ENCODE data around the gene FLYWCH1. TPM values are rescaled to one million over a fixed set of nuclear protein-coding genes. Genes with fewer than 3 reads are reported as not detected.
"Not testable (repeated sequence)": the region's sequence is repeated elsewhere in the genome, so short reads cannot be mapped to it uniquely, and the experiment has no call there.

Gene FLYWCH1
- total RNA-seq, 1 donor from 2014 or later, result 5.1 TPM

- Histone ChIP-seq H3K9me3 (ENCODE audit: low read depth) (no peaks in the 10 kb centered on the region), H3K79me2 (ENCODE audit: low read depth) (no peaks in the 10 kb centered on the region), H4K20me1 (ENCODE audit: low read depth) (no peaks in the 10 kb centered on the region), H3F3A (ENCODE audit: low read depth) (peaks cover 21% of the 10 kb centered on the region), H3K4me1 (peaks cover 19% of the 10 kb centered on the region), H3K27me3 (peaks cover 10% of the 10 kb centered on the region), H3K4me3 (no peak overlapping the region), H2AFZ (replicated peaks) (no peak overlapping the region), H3K9ac (no peak overlapping the region), H3K4me2 (no peak overlapping the region), H3K27ac (no peak overlapping the region), H3K36me3 (no peaks in the 10 kb centered on the region)
- Mint-ChIP-seq H3K4me3 (no peak overlapping the region), H3K27me3 (ENCODE audit: insufficient read depth, low read depth) (peaks cover 2% of the 10 kb centered on the region), H3K27ac (no peak overlapping the region), H3K36me3 (peaks cover 2% of the 10 kb centered on the region), H3K4me1 (peaks cover 23% of the 10 kb centered on the region), H3K9me3 (no peaks in the 10 kb centered on the region)
- TF ChIP-seq, protein P1, sequence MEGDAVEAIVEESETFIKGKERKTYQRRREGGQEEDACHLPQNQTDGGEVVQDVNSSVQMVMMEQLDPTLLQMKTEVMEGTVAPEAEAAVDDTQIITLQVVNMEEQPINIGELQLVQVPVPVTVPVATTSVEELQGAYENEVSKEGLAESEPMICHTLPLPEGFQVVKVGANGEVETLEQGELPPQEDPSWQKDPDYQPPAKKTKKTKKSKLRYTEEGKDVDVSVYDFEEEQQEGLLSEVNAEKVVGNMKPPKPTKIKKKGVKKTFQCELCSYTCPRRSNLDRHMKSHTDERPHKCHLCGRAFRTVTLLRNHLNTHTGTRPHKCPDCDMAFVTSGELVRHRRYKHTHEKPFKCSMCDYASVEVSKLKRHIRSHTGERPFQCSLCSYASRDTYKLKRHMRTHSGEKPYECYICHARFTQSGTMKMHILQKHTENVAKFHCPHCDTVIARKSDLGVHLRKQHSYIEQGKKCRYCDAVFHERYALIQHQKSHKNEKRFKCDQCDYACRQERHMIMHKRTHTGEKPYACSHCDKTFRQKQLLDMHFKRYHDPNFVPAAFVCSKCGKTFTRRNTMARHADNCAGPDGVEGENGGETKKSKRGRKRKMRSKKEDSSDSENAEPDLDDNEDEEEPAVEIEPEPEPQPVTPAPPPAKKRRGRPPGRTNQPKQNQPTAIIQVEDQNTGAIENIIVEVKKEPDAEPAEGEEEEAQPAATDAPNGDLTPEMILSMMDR (IDR thresholded peaks at IDR 0.05), result no peak
- no peak for TF ChIP-seq EZH2 (IDR thresholded peaks at IDR 0.05)
- TF ChIP-seq EZH2phosphoT487 (IDR thresholded peaks at IDR 0.05), result no peak
- DNase-seq (ENCODE audit: low spot score), result no peak
These were observed 17.1 kb downstream of the FLYWCH1 start for GRCh38 chr16:2928796-2929195.

- Mint-ChIP-seq H3K27ac (no peak overlapping the region), H3K36me3 (peaks cover 7% of the 10 kb centered on the region), H3K27me3 (ENCODE audit: insufficient read depth, low read depth) (peaks cover 3% of the 10 kb centered on the region), H3K9me3 (no peaks in the 10 kb centered on the region), H3K4me3 (no peak overlapping the region), H3K4me1 (peaks cover 23% of the 10 kb centered on the region)
- Histone ChIP-seq H3K4me3 (no peak overlapping the region), H3K36me3 (no peaks in the 10 kb centered on the region), H3F3A (ENCODE audit: low read depth) (peaks cover 19% of the 10 kb centered on the region), H3K9ac (no peak overlapping the region), H3K79me2 (ENCODE audit: low read depth) (no peaks in the 10 kb centered on the region), H3K4me2 (no peak overlapping the region), H3K27me3 (peaks cover 10% of the 10 kb centered on the region), H4K20me1 (ENCODE audit: low read depth) (no peaks in the 10 kb centered on the region), H2AFZ (replicated peaks) (no peak overlapping the region), H3K9me3 (ENCODE audit: low read depth) (no peaks in the 10 kb centered on the region), H3K4me1 (peaks cover 19% of the 10 kb centered on the region), H3K27ac (no peak overlapping the region)
- TF ChIP-seq EZH2 (IDR thresholded peaks at IDR 0.05) (no peak), EZH2phosphoT487 (IDR thresholded peaks at IDR 0.05) (no peak)
- TF ChIP-seq, protein P1 (IDR thresholded peaks at IDR 0.05), result no peak
- no peak for DNase-seq (ENCODE audit: low spot score)
These were observed 18.0 kb downstream of the FLYWCH1 start for GRCh38 chr16:2929693-2930092.

DNA sequence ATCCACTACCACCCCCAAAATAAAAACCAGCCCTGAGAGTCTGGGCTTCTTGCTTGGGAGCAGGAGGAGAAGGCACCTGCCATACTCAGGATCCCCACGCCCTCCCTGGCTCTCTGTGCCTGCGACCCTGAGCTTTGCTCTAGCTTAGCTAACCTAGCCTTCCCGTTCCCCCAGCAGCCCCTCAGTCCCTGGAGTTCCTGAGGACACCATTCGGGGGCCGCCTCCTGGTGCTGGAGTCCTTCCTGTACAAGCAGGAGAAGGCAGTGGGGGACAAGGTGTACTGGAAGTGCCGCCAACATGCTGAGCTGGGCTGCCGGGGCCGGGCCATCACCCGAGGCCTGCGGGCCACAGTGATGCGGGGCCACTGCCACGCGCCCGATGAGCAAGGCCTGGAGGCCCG is 18.5 kb downstream of the FLYWCH1 start:
- Histone ChIP-seq H3K27ac (no peak overlapping the region), H3K9me3 (ENCODE audit: low read depth) (no peaks in the 10 kb centered on the region), H3K36me3 (no peaks in the 10 kb centered on the region), H3K79me2 (ENCODE audit: low read depth) (no peaks in the 10 kb centered on the region), H3K27me3 (peaks cover 10% of the 10 kb centered on the region), H4K20me1 (ENCODE audit: low read depth) (no peaks in the 10 kb centered on the region), H3F3A (ENCODE audit: low read depth) (peaks cover 18% of the 10 kb centered on the region), H3K4me2 (no peak overlapping the region), H3K9ac (no peak overlapping the region), H3K4me3 (no peak overlapping the region), H3K4me1 (peaks cover 19% of the 10 kb centered on the region), H2AFZ (replicated peaks) (no peak overlapping the region)
- H3K36me3 Mint-ChIP-seq, result peaks cover 7% of the 10 kb centered on the region
- peaks cover 23% of the 10 kb centered on the region for H3K4me1 Mint-ChIP-seq
- TF ChIP-seq, protein P1 (IDR thresholded peaks at IDR 0.05), result no peak
- TF ChIP-seq EZH2 (IDR thresholded peaks at IDR 0.05) (no peak), EZH2phosphoT487 (IDR thresholded peaks at IDR 0.05) (no peak)
- no peak overlapping the region for H3K27ac Mint-ChIP-seq
- DNase-seq (ENCODE audit: low spot score), result no peak
- no peak overlapping the region for H3K4me3 Mint-ChIP-seq
- H3K27me3 Mint-ChIP-seq (ENCODE audit: insufficient read depth, low read depth), result peaks cover 3% of the 10 kb centered on the region
- no peaks in the 10 kb centered on the region for H3K9me3 Mint-ChIP-seq

DNA sequence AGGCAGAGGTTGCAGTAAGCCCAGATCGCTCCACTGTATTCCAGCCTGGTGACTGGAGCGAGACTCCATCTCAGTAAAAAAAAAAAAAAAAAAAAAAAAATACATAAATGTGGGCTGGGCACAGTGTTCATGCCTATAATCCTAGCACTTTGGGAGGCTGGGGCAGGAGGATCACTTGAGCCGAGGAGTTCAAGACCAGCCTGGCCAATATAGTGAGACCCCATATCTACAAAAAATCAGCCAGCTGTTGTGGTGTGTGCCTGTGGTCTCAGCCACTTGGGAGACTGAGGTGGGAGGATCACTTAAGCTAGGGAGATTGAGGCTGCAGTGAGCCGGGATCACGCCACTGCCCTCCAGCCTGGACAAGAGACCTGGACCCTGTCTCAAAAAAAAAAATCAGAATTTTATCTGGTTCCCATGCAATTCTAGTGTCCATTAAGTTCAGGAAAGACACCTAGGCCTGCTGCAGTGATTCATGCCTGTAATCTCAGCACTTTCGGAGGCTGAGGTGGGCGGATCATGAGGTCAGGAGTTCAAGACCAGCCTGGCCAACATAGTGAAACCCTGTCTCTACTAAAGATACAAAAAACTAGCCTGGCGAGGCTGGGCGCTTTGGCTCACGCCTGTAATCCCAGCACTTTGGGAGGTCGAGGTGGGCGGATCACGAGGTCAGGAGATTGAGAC is 19.6 kb downstream of the FLYWCH1 start:
- not testable (repeated sequence) for H2AFZ ChIP-seq (replicated peaks); H3K36me3 Mint-ChIP-seq; DNase-seq (ENCODE audit: low spot score); H3K79me2 ChIP-seq (ENCODE audit: low read depth); H3K9ac ChIP-seq; H3K4me3 ChIP-seq; H3K27ac ChIP-seq; H3K27me3 ChIP-seq; H4K20me1 ChIP-seq (ENCODE audit: low read depth); H3K4me3 Mint-ChIP-seq; H3K36me3 ChIP-seq; H3K9me3 Mint-ChIP-seq; H3K4me2 ChIP-seq; H3K27ac Mint-ChIP-seq; H3K9me3 ChIP-seq (ENCODE audit: low read depth); H3K27me3 Mint-ChIP-seq (ENCODE audit: insufficient read depth, low read depth)
- H3K4me1 Mint-ChIP-seq, result peaks cover 19% of the 10 kb centered on the region
- H3K4me1 ChIP-seq, result peaks cover 12% of the 10 kb centered on the region
- H3F3A ChIP-seq (ENCODE audit: low read depth), result peaks cover 12% of the 10 kb centered on the region
